Adrenal gland (tissue), 12 donors: ENCODE results near the gene RTP2. TPM values are rescaled to one million over a fixed set of nuclear protein-coding genes. Genes with fewer than 3 reads are reported as not detected.

Source experiments
- DNase-seq, 7 donors: peaks; one replicate each; pipeline ENCODE4 v3.0.0-alpha.2; 2019 to 2020
- H3K27ac ChIP-seq, 5 donors: fragments of 200-600 bp; sonication (generic) in 4 of 5; 1 replicate in 3 of 5; 2 replicates in 2 of 5; pipeline versions ENCODE4 v1.5.1 to v1.8.0; 2016 to 2020; ENCODE audit warnings: mild to moderate bottlenecking in 1 of 5
- H3K27me3 ChIP-seq: fragments of 200-600 bp; 2 replicates; pipeline ENCODE4 v1.8.0; 2021
- H3K36me3 ChIP-seq, 2 donors: fragments of 200-600 bp; replicated peaks in 1 of 2; 1 replicate in 1 of 2; 2 replicates in 1 of 2; pipeline versions ENCODE4 v1.5.1 to v1.8.0; 2018 to 2022
- H3K4me1 ChIP-seq, 2 donors: fragments of 200-600 bp; replicated peaks in 1 of 2; 1 replicate in 1 of 2; 2 replicates in 1 of 2; pipeline versions ENCODE4 v1.5.1 to v1.8.0; 2018 to 2021
- H3K4me3 ChIP-seq, 4 donors: fragments of 200-600 bp; sonication (generic) in 3 of 4; one replicate each; pipeline ENCODE4 v1.5.1; 2016 to 2018
- H3K9me3 ChIP-seq, 3 donors: fragments of 200-600 bp; sonication (generic) in 1 of 3; replicated peaks in 1 of 3; 1 replicate in 2 of 3; 2 replicates in 1 of 3; pipeline versions ENCODE4 v1.5.1 to v1.8.0; 2016 to 2021
- POLR2A ChIP-seq, 2 donors: fragments of 450-650 bp; IDR thresholded peaks; one replicate each; pipeline ENCODE4 v1.6.1; 2017; ENCODE audit warnings: antibody characterized with exemption in 2 of 2, mild to moderate bottlenecking in 2 of 2, moderate library complexity in 1 of 2
- WGBS, 4 donors: extraction: QIAGEN DNeasy Blood & Tissue Kit in 2 of 4; methylation state at CpG; one replicate each; pipeline versions ENCODE4 v1.1.5 to v1.1.7; 2013 to 2017; 5-methylcytosine and 5-hydroxymethylcytosine counted together
- intact Hi-C, 2 donors: fragments of 100-400 bp; cut with DNase I; formaldehyde crosslinking; loops; one replicate each; pipeline versions ENCODE4 v1.14.1 to v1.15.0; 2022 to 2023
- polyA plus RNA-seq, 3 donors: library from polyadenylated mRNA; stranded (reverse); fragments of 200-250 nt in 2 of 3; fragments of 350-450 nt in 1 of 3; fragmentation: Illumina TruSeq in 1 of 3; extraction: RNeasy Lipid Tissue Mini Kit (QIAGEN cat#74804) in 1 of 3; gene quantifications; one replicate each; pipeline ENCODE4 v1.2.3, GENCODE V29; 2013 to 2014
- total RNA-seq, 9 donors: library from RNA; depleted of rRNA in 4 of 9; stranded (reverse); fragments of >200 nt in 4 of 9; fragments of 120-200 nt in 1 of 9; fragmentation: NEBNext Ultra II Directional in 1 of 9; extraction: Animal tissue kit (Norgen Biotek cat#: 25700) in 1 of 9; gene quantifications; one replicate each; pipeline versions ENCODE4 v1.1.0 to v1.2.4, GENCODE V29; 2013 to 2023
- TF ChIP-seq, protein P1 (sequence below), 6 experiments: fragments of 450-650 bp in 4 of 6; fragments of 200-600 bp in 2 of 6; sonication (generic) in 1 of 6; IDR thresholded peaks; 1 replicate in 5 of 6; 2 replicates in 1 of 6; pipeline versions ENCODE4 v1.5.1 to v1.8.0; 2016 to 2021; ENCODE audit warnings: antibody characterized with exemption in 6 of 6, mild to moderate bottlenecking in 2 of 6, moderate library complexity in 1 of 6
- donor health status: healthy with polysubstance abuse.
- donor health status: Bipolar disorder and iron deficiency.
- donor health status: DM: yes; HTN: yes; CAD: no.
- donor health status: DM: no; HTN: no; CAD: no.
- donor health status: DM: no; HTN: no; CAD: no.
- donor health status: DM: yes; HTN: yes; CAD: no.

Gene RTP2
- total and polyA plus RNA-seq, 12 donors = 0.28 TPM; not detected in 11

GRCh38 chr3:187662848-187663409, 39.4 kb downstream of the RTP2 start:
- no peaks in the 10 kb centered on the region for H3K9me3 ChIP-seq
- DNase-seq = no peak
- TF ChIP-seq, protein P1, sequence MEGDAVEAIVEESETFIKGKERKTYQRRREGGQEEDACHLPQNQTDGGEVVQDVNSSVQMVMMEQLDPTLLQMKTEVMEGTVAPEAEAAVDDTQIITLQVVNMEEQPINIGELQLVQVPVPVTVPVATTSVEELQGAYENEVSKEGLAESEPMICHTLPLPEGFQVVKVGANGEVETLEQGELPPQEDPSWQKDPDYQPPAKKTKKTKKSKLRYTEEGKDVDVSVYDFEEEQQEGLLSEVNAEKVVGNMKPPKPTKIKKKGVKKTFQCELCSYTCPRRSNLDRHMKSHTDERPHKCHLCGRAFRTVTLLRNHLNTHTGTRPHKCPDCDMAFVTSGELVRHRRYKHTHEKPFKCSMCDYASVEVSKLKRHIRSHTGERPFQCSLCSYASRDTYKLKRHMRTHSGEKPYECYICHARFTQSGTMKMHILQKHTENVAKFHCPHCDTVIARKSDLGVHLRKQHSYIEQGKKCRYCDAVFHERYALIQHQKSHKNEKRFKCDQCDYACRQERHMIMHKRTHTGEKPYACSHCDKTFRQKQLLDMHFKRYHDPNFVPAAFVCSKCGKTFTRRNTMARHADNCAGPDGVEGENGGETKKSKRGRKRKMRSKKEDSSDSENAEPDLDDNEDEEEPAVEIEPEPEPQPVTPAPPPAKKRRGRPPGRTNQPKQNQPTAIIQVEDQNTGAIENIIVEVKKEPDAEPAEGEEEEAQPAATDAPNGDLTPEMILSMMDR (IDR thresholded peaks at IDR 0.05) = no peak
- no peak for TF ChIP-seq POLR2A (IDR thresholded peaks at IDR 0.05)
- H3K27ac ChIP-seq = no peak overlapping the region
- no peaks in the 10 kb centered on the region for H3K4me1 ChIP-seq
- no peak overlapping the region for H3K4me3 ChIP-seq
- 74 to 82% (median 76%) methylated on average over 5 of the region's 5 CpGs for WGBS, 4 donors
- H3K36me3 ChIP-seq = no peaks in the 10 kb centered on the region
- intact Hi-C loops = no loop called here
- no peaks in the 10 kb centered on the region for H3K27me3 ChIP-seq

DNA sequence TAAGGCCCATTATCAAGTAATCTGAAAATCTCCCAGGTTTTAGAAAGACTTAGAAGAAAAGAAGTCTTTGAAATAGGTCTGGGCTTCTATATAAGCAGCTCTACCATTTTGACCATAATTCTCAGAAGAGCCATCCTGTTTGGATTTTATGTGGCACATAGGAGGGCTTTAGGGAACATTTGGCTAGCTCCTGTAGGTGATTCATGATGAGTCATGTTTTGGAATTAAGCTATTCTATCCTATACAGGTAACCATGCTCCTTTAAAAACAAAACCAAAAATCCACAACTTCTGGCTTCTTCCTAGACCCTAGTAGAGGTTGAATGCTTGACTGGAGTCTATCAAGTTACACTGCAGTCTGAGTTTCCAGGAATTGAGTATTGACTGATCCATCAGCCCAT, 41.1 kb downstream of the RTP2 start:
- Histone ChIP-seq H3K27me3 (no peaks in the 10 kb centered on the region), H3K4me1 (no peaks in the 10 kb centered on the region), H3K36me3 (no peaks in the 10 kb centered on the region), H3K9me3 (no peaks in the 10 kb centered on the region), H3K4me3 (no peak overlapping the region), H3K27ac (no peak overlapping the region)
- intact Hi-C loops = no loop called here
- no peak for TF ChIP-seq POLR2A (IDR thresholded peaks at IDR 0.05)
- TF ChIP-seq, protein P1 (IDR thresholded peaks at IDR 0.05) = no peak
- no peak for DNase-seq

DNA sequence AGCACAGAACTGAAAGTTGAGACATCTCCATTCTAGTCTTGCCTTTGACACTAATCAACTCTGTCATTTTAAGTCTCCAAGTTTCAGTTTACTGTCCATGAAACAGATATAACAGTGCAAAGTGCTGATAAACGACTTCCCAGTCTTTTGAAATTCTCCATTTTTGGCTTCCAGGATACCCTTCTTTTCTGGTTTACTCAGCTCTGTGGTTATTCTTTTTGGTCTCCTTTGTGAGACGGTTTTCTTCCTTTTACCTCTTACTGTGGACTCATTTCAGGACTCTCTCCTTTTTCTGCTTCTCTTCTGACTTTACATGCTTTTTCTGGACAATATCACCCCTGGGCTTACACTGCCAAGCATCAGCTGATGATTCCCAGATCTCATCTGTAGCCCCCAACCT, 51.1 kb downstream of the RTP2 start:
- Histone ChIP-seq H3K9me3 (no peaks in the 10 kb centered on the region), H3K4me1 (no peaks in the 10 kb centered on the region), H3K36me3 (no peaks in the 10 kb centered on the region), H3K4me3 (no peak overlapping the region), H3K27me3 (peaks cover 15% of the 10 kb centered on the region), H3K27ac (no peak overlapping the region)
- intact Hi-C loops = no loop called here
- TF ChIP-seq POLR2A (IDR thresholded peaks at IDR 0.05) = no peak
- TF ChIP-seq, protein P1 (IDR thresholded peaks at IDR 0.05) = no peak
- 45 to 66% (median 52%) methylated on average over 2 of the region's 2 CpGs for WGBS, 4 donors
- DNase-seq = no peak

Other genes starting within 250 kb of the RTP2 start
- 10 to 100 TPM in 2 of 9 donors, 1 to 10 TPM in 3, under 1 TPM in 1, not detected in 3; 0.50 to 40.6 (median 6.2) TPM for gene SST, start 32.2 kb downstream of the RTP2 start, total RNA-seq
- gene SST, start 32.2 kb downstream of the RTP2 start, polyA plus RNA-seq = 100 to 1,000 TPM in 1 of 3 donors, 10 to 100 TPM in 1, 1 to 10 TPM in 1; 8.2 to 101 (median 74.9) TPM
- gene BCL6, start 42.9 kb upstream of the RTP2 start, total RNA-seq = 100 to 1,000 TPM in 4 of 9 donors, 10 to 100 TPM in 4, 1 to 10 TPM in 1; 9.5 to 131 (median 93.8) TPM
- 10 to 100 TPM; 34.5 to 88.3 (median 71.3) TPM for gene BCL6, start 42.9 kb upstream of the RTP2 start, polyA plus RNA-seq